K562 (cell line): ENCODE measurements around the gene LMNA. TPM values are rescaled to one million over a fixed set of nuclear protein-coding genes. Genes with fewer than 3 reads are reported as not detected.

Experiments used
- ATAC-seq: fragments of 200-7000 bp; cut with Tn5 transposase; 3 replicates; pipeline ENCODE4 v1.9.1; 2020; ENCODE audit warnings: moderate library complexity
- BruUV-seq: library from RNA; stranded (reverse); fragments of 400-500 nt; replicated peaks from 2 replicates; lab custom pipeline; 2021; lab: Mats Ljungman, UMichigan
- CTCF ChIA-PET: fragments of 300-600 bp; formaldehyde crosslinking; extraction: SDS; loops from one replicate; lab custom pipeline; 2021; ENCODE audit warnings: low intra/inter-chr PET ratio; lab: Yijun Ruan, JAX
- POLR2A ChIA-PET: fragments of 300-600, 350-650 bp; sonication (Branson Sonifier 250); formaldehyde crosslinking; extraction: SDS; loops from one replicate; lab custom pipeline; 2021; ENCODE audit warnings: antibody characterized with exemption, inconsistent platforms; lab: Yijun Ruan, JAX
- DNase-seq, 4 experiments: peaks; one replicate each; pipeline versions ENCODE4 v3.0.0 to v3.0.0-alpha.2; 2011 to 2018; ENCODE audit warnings: low spot score in 3 of 4, mixed read lengths in 3 of 4; ENCODE audit errors: extremely low read depth in 1 of 4
- FAIRE-seq: peaks from 2 replicates; lab custom pipeline; 2011; peaks lifted over from hg19 to GRCh38; lab: Jason Lieb, UNC
- H2AFZ ChIP-seq: 2 replicates; pipeline ENCODE4 v1.6.0; 2011; ENCODE audit warnings: low read depth, low read length, control low read depth, inconsistent platforms
- H3K27ac ChIP-seq: fragments of 200-600 bp; 3 replicates; pipeline ENCODE4 v1.8.0; 2011; ENCODE audit warnings: low read depth, mild to moderate bottlenecking, control low read depth, inconsistent platforms, low read length, moderate library complexity, mixed read lengths; ENCODE audit errors: extremely low read depth
- H3K27me3 ChIP-seq, 2 experiments: fragments of 300-600 bp in 1 of 2; 2 replicates in 1 of 2; 3 replicates in 1 of 2; pipeline versions ENCODE4 v1.6.0 to v1.8.0; 2011; ENCODE audit warnings: inconsistent platforms in 2 of 2, low read length in 2 of 2, mild to moderate bottlenecking in 1 of 2, mixed read lengths in 1 of 2, moderate library complexity in 1 of 2; ENCODE audit not compliant: control insufficient read depth in 2 of 2, insufficient read depth in 2 of 2
- H3K36me3 ChIP-seq: fragments of 300-600 bp; 3 replicates; pipeline ENCODE4 v1.8.0; 2011; ENCODE audit warnings: mild to moderate bottlenecking, low read length, inconsistent platforms; ENCODE audit not compliant: control insufficient read depth, insufficient read depth
- H3K4me1 ChIP-seq, 2 experiments: fragments of 200-600 bp in 1 of 2; replicated peaks in 1 of 2; 2 replicates in 1 of 2; 3 replicates in 1 of 2; pipeline versions ENCODE4 v1.5.1 to v1.8.0; 2011; ENCODE audit warnings: inconsistent platforms in 2 of 2, low read length in 2 of 2, mild to moderate bottlenecking in 1 of 2, mixed read lengths in 1 of 2, moderate library complexity in 1 of 2; ENCODE audit not compliant: control insufficient read depth in 2 of 2, insufficient read depth in 2 of 2
- H3K4me2 ChIP-seq: 2 replicates; pipeline ENCODE4 v1.6.1; 2011; ENCODE audit warnings: low read length, control low read depth, inconsistent platforms, mixed read lengths; ENCODE audit not compliant: insufficient read depth
- H3K4me3 ChIP-seq: fragments of 200-600 bp; sonication (generic), shearing (Covaris generic); 2 replicates; pipeline ENCODE4 v1.5.1; 2016; ENCODE audit warnings: control low read depth, inconsistent platforms
- H3K79me2 ChIP-seq: fragments of 200-600 bp; 3 replicates; pipeline ENCODE4 v1.8.0; 2011; ENCODE audit warnings: low read length, inconsistent platforms; ENCODE audit not compliant: control insufficient read depth, insufficient read depth
- H3K9ac ChIP-seq, 2 experiments: 2 replicates each; pipeline versions ENCODE4 v1.6.0 to v1.6.1; 2011; ENCODE audit warnings: low read depth in 2 of 2, low read length in 2 of 2, control low read depth in 1 of 2, inconsistent platforms in 1 of 2, mild to moderate bottlenecking in 1 of 2, mixed read lengths in 1 of 2; ENCODE audit not compliant: insufficient read depth in 1 of 2
- H3K9me1 ChIP-seq: one replicate; pipeline ENCODE4 v1.6.0; 2011; ENCODE audit warnings: inconsistent platforms, mild to moderate bottlenecking, low read length, moderate library complexity; ENCODE audit not compliant: control insufficient read depth, insufficient read depth
- H3K9me3 ChIP-seq: replicated peaks from 2 replicates; pipeline ENCODE4 v1.5.1; 2011; ENCODE audit warnings: low read depth, low read length, inconsistent platforms; ENCODE audit not compliant: control insufficient read depth, insufficient read depth
- H4K20me1 ChIP-seq: replicated peaks from 2 replicates; pipeline ENCODE4 v1.6.1; 2011; ENCODE audit warnings: low read length, inconsistent platforms, mixed read lengths; ENCODE audit not compliant: control insufficient read depth, insufficient read depth
- BCOR ChIP-seq: fragments of 450-650 bp; IDR thresholded peaks from 2 replicates; pipeline ENCODE4 v1.6.1; 2016
- CBX5 ChIP-seq: IDR thresholded peaks from 2 replicates; pipeline ENCODE4 v1.6.1; 2014; ENCODE audit warnings: low read depth, borderline replicate concordance
- CREB3L1 ChIP-seq: fragments of 450-650 bp; IDR thresholded peaks from 2 replicates; pipeline ENCODE4 v1.6.1; 2014; ENCODE audit warnings: low read depth, mild to moderate bottlenecking, moderate library complexity, borderline replicate concordance
- MCM7 ChIP-seq, 2 experiments: fragments of 450-650 bp; IDR thresholded peaks; 2 replicates each; pipeline ENCODE4 v1.6.1; 2016 to 2018
- NR2C2 ChIP-seq, 2 experiments: fragments of 200-800 bp in 1 of 2; sonication (Bioruptor generic) in 1 of 2; sonication (generic) in 1 of 2; formaldehyde crosslinking in 1 of 2; IDR thresholded peaks; 2 replicates each; pipeline versions ENCODE4 v1.6.1 to v1.8.0; 2016 to 2022; ENCODE audit warnings: mild to moderate bottlenecking in 1 of 2, missing compliant biosample characterization in 1 of 2, missing genetic modification characterization in 1 of 2, missing genetic modification reagents in 1 of 2
- PATZ1 ChIP-seq: fragments of 250-450 bp; sonication (Bioruptor Pico); IDR thresholded peaks from 2 replicates; pipeline ENCODE4 v1.5.0; 2020; ENCODE audit warnings: mild to moderate bottlenecking, borderline replicate concordance
- PRDM10 ChIP-seq: fragments of 450-650 bp; IDR thresholded peaks from 2 replicates; pipeline ENCODE4 v1.6.1; 2018; ENCODE audit not compliant: partially characterized antibody
- RBM34 ChIP-seq: fragments of 200-400 bp; formaldehyde crosslinking; IDR thresholded peaks from 2 replicates; pipeline ENCODE4 v1.6.1; 2018; ENCODE audit warnings: low read length, borderline replicate concordance; ENCODE audit not compliant: insufficient read depth
- SRSF7 ChIP-seq: fragments of 200-400 bp; formaldehyde crosslinking; optimal IDR thresholded peaks from 2 replicates; pipeline ENCODE3; 2017; ENCODE audit warnings: mild to moderate bottlenecking, low read depth, low read length
- ZNF121 ChIP-seq: sonication (generic); formaldehyde crosslinking; conservative IDR thresholded peaks from 2 replicates; pipeline ENCODE4 v1.8.0; 2022; ENCODE audit warnings: missing genetic modification reagents
- WGBS: fragments of 100-300 bp; shearing (Covaris generic); methylation state at CpG from one replicate; pipeline ENCODE4 v1.1.6; 2016; ENCODE audit warnings: low coverage, mixed read lengths; ENCODE audit not compliant: insufficient coverage; ENCODE audit errors: missing lambda C conversion rate; 5-methylcytosine and 5-hydroxymethylcytosine counted together
- in situ Hi-C: fragments of 300-500 bp; cut with MboI; formaldehyde crosslinking; loops from 4 replicates; pipeline ENCODE4 v1.15.0; 2018; ENCODE audit warnings: inconsistent platforms, mixed read lengths
- intact Hi-C: fragments of 100-400 bp; cut with micrococcal nuclease; formaldehyde crosslinking; loops from 2 replicates; pipeline ENCODE4 v1.14.2; 2022
- polyA plus RNA-seq, 8 experiments: library from polyadenylated mRNA; depleted of rRNA in 4 of 8; stranded (reverse) in 5 of 8; unstranded in 3 of 8; fragments of >200 nt; fragmentation: Nextera tagmentation in 2 of 8; fragmentation: Illumina TruSeq in 1 of 8; extraction: Ambion mirVana in 2 of 8; extraction: Trizol in 1 of 8; gene quantifications; 2 replicates each; pipeline versions ENCODE4 v1.2.1 to v1.2.3, GENCODE V29; 2011 to 2014; ENCODE audit warnings: inconsistent platforms in 1 of 8, missing spikeins in 1 of 8
- total RNA-seq, 7 experiments: library from RNA; depleted of rRNA in 6 of 7; stranded (reverse); fragments of >200 nt in 6 of 7; fragmentation: Illumina TruSeq in 2 of 7; extraction: Trizol in 2 of 7; gene quantifications; 2 replicates each; pipeline versions ENCODE4 v1.2.1 to v1.2.3, GENCODE V29; 2011 to 2021; ENCODE audit warnings: low replicate concordance in 1 of 7

The LMNA gene
- total and polyA plus RNA-seq, 9 of the 15 experiments (the other 6 are each of a cell fraction or from before 2014, with no cell fraction given) = 1.00 to 347 (median 88.2) TPM

GRCh38 chr1:156080241-156080862 lies 34.2 kb upstream of the LMNA start:
- no TSS peak for BruUV-seq
- Histone ChIP-seq H3K27me3 (no peaks in the 10 kb centered on the region), H4K20me1 (no peaks in the 10 kb centered on the region), H3K27ac (no peak overlapping the region), H2AFZ (no peak overlapping the region), H3K9ac (peak overlapping the region; percentile 73 to 94; a peak in 1 of 4 replicates), H3K9me3 (no peaks in the 10 kb centered on the region), H3K4me2 (peak overlapping the region; percentile 85), H3K79me2 (peaks cover 15% of the 10 kb centered on the region), H3K9me1 (peaks cover 2% of the 10 kb centered on the region), H3K36me3 (peaks cover 23% of the 10 kb centered on the region; the same call in 1 of the 3 replicates), H3K4me3 (peak overlapping the region; percentile 55; the same call in 1 of the 2 replicates), H3K4me1 (peaks cover 22 to 43% of the 10 kb centered on the region in 2 experiments)
- CTCF ChIA-PET = no interaction called here
- FAIRE-seq = no peak
- ATAC-seq = no peak
- in situ Hi-C loops = no loop called here
- POLR2A ChIA-PET = interaction anchor here (0.6 to 0.7 kb wide), 2 partner anchors 8 to 19 kb away, joined by 3 read pairs; partner anchors contain the start of gene RAB25
- TF ChIP-seq MCM7 (IDR thresholded peaks at IDR 0.05) (no peak), RBM34 (no peak), CBX5 (no peak), ZNF121 (CRISPR knock-in tag) (no peak), BCOR (no peak), SRSF7 (no peak), CREB3L1 (no peak), PRDM10 (no peak), PATZ1 (CRISPR knock-in tag) (no peak), NR2C2 (CRISPR knock-in tag; IDR thresholded peaks at IDR 0.05) (no peak), NR2C2 (tag; IDR thresholded peaks at IDR 0.05) (no peak)
- WGBS = 65% methylated on average over 4 of the region's 8 CpGs
- intact Hi-C loops = loop anchor here (10.0 kb wide), 1 partner anchor 284 kb away; the partner anchor contains the start of gene RHBG
- no peak for DNase-seq
